Camera-type eye (tissue), 1 donor: ENCODE measurements around the gene ABLIM1. TPM values are rescaled to one million over a fixed set of nuclear protein-coding genes. Genes with fewer than 3 reads are reported as not detected.

ENCODE experiments used
- total RNA-seq: library from RNA; depleted of rRNA; stranded (reverse); fragments of >200 nt; gene quantifications from one replicate; pipeline ENCODE4 v1.2.3, GENCODE V29; 2014

Gene ABLIM1
- total RNA-seq, result 158 TPM

GRCh38 chr10:114658175-114658574, at the start of gene ABLIM1:
Gene ABLIM1 (minus strand): TSS chr10:114658275. CDS start chr10:114658200, 75 bp downstream.

GRCh38 chr10:114404171-114405010, 253.7 kb downstream of the ABLIM1 start, which contains the start of gene AFAP1L2:
Gene AFAP1L2 (minus strand): TSS chr10:114404502. CDS start chr10:114404455, 47 bp downstream.

Other genes with a start within 250 kb of the ABLIM1 start
- gene FHIP2A, start 163.5 kb upstream of the ABLIM1 start, total RNA-seq, result 40.8 TPM